Upper lobe of left lung (tissue), 4 donors: Measurements from ENCODE around the gene ZNF512B.

ENCODE experiments used
- POLR2A ChIP-seq, 4 donors: fragments of 450-650 bp; IDR thresholded peaks; one replicate each; pipeline ENCODE4 v1.5.1; 2016 to 2017; ENCODE audit warnings: antibody characterized with exemption in 4 of 4, mild to moderate bottlenecking in 2 of 4
- TF ChIP-seq, protein P1 (sequence below), 6 experiments: fragments of 450-650 bp in 4 of 6; fragments of 200-600 bp in 2 of 6; sonication (generic) in 2 of 6; IDR thresholded peaks; one replicate each; pipeline ENCODE4 v1.5.1; 2016 to 2019; ENCODE audit warnings: antibody characterized with exemption in 6 of 6

GRCh38 chr20:63957690-63958441 is 11.9 kb downstream of the ZNF512B start:
- TF ChIP-seq, protein P1, sequence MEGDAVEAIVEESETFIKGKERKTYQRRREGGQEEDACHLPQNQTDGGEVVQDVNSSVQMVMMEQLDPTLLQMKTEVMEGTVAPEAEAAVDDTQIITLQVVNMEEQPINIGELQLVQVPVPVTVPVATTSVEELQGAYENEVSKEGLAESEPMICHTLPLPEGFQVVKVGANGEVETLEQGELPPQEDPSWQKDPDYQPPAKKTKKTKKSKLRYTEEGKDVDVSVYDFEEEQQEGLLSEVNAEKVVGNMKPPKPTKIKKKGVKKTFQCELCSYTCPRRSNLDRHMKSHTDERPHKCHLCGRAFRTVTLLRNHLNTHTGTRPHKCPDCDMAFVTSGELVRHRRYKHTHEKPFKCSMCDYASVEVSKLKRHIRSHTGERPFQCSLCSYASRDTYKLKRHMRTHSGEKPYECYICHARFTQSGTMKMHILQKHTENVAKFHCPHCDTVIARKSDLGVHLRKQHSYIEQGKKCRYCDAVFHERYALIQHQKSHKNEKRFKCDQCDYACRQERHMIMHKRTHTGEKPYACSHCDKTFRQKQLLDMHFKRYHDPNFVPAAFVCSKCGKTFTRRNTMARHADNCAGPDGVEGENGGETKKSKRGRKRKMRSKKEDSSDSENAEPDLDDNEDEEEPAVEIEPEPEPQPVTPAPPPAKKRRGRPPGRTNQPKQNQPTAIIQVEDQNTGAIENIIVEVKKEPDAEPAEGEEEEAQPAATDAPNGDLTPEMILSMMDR (IDR thresholded peaks at IDR 0.05), result no peak
- no peak for TF ChIP-seq POLR2A (IDR thresholded peaks at IDR 0.05)
